ENCODE results near the gene PLP2. TPM values are rescaled to one million over a fixed set of nuclear protein-coding genes. Genes with fewer than 3 reads are reported as not detected.

The PLP2 gene
- total RNA-seq, 2 experiments from 2014 or later = 47.5 to 50.4 TPM

- POLR2A ChIA-PET = no interaction called here
- Mint-ChIP-seq H3K27me3 (no peaks in the 10 kb centered on the region), H3K4me3 (peak overlapping the region; percentile 65), H3K36me3 (no peaks in the 10 kb centered on the region), H3K4me1 (peaks cover 13% of the 10 kb centered on the region), H3K27ac (peak overlapping the region; percentile 60), H3K9me3 (no peaks in the 10 kb centered on the region)
- ATAC-seq (ENCODE audit: low read depth) = no peak
- DNase-seq = no peak
Observed at GRCh38 chrX:49198540-49199314, 27.0 kb downstream of the PLP2 start.

DNA sequence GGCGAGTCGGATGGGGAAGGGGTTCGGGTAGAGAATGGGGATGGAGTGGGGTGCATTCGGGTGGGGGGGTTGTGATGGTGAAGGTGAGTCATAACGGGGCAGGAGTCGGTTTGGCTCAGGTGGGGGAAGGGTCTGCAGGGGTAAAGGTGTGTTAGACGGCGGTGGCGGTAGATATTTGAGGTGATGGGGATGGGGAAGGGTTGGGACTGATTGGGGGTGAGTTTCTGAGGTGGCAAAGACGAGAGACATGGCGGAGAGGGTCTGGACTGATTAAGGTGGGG lies 27.6 kb downstream of the PLP2 start:
- Mint-ChIP-seq H3K27me3 (no peaks in the 10 kb centered on the region), H3K4me3 (peak overlapping the region; percentile 65), H3K27ac (no peak overlapping the region), H3K9me3 (no peaks in the 10 kb centered on the region), H3K4me1 (peaks cover 10% of the 10 kb centered on the region), H3K36me3 (no peaks in the 10 kb centered on the region)
- ATAC-seq (ENCODE audit: low read depth) (no peak), DNase-seq (no peak)
- POLR2A ChIA-PET = no interaction called here

GRCh38 chrX:49199906-49200771 lies 28.4 kb downstream of the PLP2 start, which contains the start of gene SYP:
Gene SYP, minus strand, starts transcription at chrX:49200193. Its CDS starts 7 bp downstream, at chrX:49200186.
- H3K36me3 Mint-ChIP-seq = no peaks in the 10 kb centered on the region
- H3K27me3 Mint-ChIP-seq = no peaks in the 10 kb centered on the region
- H3K4me3 Mint-ChIP-seq = peak within 1 kb of the TSS; percentile 65
- ATAC-seq (ENCODE audit: low read depth) (peak; percentile 99), DNase-seq (peak; percentile 91)
- POLR2A ChIA-PET = interaction anchor here (0.8 to 1.4 kb wide), 2 partner anchors 31 to 36 kb away, joined by 4 read pairs; no protein-coding TSS in a partner anchor
- peak within 1 kb of the TSS; percentile 60 for H3K27ac Mint-ChIP-seq
- H3K9me3 Mint-ChIP-seq = no peaks in the 10 kb centered on the region
- peaks cover 10% of the 10 kb centered on the region for H3K4me1 Mint-ChIP-seq

- H3K4me1 Mint-ChIP-seq = peaks cover 8% of the 10 kb centered on the region
- POLR2A ChIA-PET = no interaction called here
- ATAC-seq (ENCODE audit: low read depth) (no peak), DNase-seq (no peak)
- H3K9me3 Mint-ChIP-seq = no peaks in the 10 kb centered on the region
- no peaks in the 10 kb centered on the region for H3K36me3 Mint-ChIP-seq
- H3K27me3 Mint-ChIP-seq = no peaks in the 10 kb centered on the region
- H3K4me3 Mint-ChIP-seq = no peak overlapping the region
- no peak overlapping the region for H3K27ac Mint-ChIP-seq
Observed at GRCh38 chrX:49202022-49202421, 30.3 kb downstream of the PLP2 start.

DNA sequence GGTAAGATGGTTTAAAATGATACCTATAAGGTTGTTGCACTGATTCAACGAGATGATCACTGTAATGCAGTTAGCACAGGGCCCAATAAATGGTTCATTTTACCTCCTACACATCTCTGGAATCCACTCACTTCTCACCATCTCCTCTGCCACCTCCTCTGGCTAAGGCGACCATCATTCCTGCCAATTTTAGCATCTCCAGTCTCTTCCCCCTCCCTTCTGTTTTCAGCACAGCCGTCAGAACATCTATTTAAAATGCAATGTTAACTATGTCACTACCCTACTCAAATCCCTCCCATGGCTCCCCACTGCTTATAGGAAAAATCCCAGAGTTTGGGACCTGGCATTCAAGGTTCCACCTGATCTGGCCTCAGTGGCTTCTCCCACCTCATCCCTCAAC lies 31.8 kb downstream of the PLP2 start:
- POLR2A ChIA-PET = no interaction called here
- Mint-ChIP-seq H3K36me3 (no peaks in the 10 kb centered on the region), H3K27ac (no peak overlapping the region), H3K9me3 (no peaks in the 10 kb centered on the region), H3K27me3 (no peaks in the 10 kb centered on the region), H3K4me3 (no peak overlapping the region), H3K4me1 (peaks cover 3% of the 10 kb centered on the region)
- DNase-seq (no peak), ATAC-seq (ENCODE audit: low read depth) (no peak)

- H3K4me3 Mint-ChIP-seq = no peak overlapping the region
- POLR2A ChIA-PET = no interaction called here
- H3K27ac Mint-ChIP-seq = no peak overlapping the region
- H3K9me3 Mint-ChIP-seq = no peaks in the 10 kb centered on the region
- no peaks in the 10 kb centered on the region for H3K36me3 Mint-ChIP-seq
- no peak for ATAC-seq (ENCODE audit: low read depth)
- no peaks in the 10 kb centered on the region for H3K27me3 Mint-ChIP-seq
- DNase-seq = no peak
- peaks cover 1% of the 10 kb centered on the region for H3K4me1 Mint-ChIP-seq
Observed at GRCh38 chrX:49204017-49204416, 32.3 kb downstream of the PLP2 start.

- Mint-ChIP-seq H3K9me3 (no peaks in the 10 kb centered on the region), H3K4me1 (peaks cover 5% of the 10 kb centered on the region), H3K36me3 (no peaks in the 10 kb centered on the region), H3K27me3 (no peaks in the 10 kb centered on the region), H3K27ac (no peak overlapping the region), H3K4me3 (no peak overlapping the region)
- ATAC-seq (ENCODE audit: low read depth) (no peak), DNase-seq (no peak)
- POLR2A ChIA-PET = no interaction called here
Observed at GRCh38 chrX:49204709-49205108, 33.0 kb downstream of the PLP2 start.

DNA sequence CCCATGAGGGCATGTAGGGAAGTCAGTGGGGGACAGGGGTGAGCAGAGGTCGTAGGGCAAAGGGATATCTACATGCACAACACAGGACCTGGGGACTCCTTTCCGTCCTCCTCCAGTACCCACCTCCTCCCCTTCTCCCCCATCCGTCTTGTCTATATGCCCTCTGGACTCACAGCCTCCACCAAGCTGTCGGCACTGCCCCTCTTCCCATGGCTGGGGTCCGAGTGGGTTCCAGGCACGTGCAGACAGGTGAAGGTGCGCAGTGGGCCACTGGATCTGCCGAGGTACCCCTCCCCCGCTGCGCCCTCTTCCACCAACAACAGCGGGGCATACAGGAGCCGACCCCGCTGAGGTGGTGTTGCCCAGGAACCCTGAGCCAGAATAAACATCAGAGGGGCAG lies 33.7 kb downstream of the PLP2 start:
- Mint-ChIP-seq H3K27ac (no peak overlapping the region), H3K4me1 (peaks cover 5% of the 10 kb centered on the region), H3K4me3 (no peak overlapping the region), H3K27me3 (no peaks in the 10 kb centered on the region), H3K36me3 (no peaks in the 10 kb centered on the region), H3K9me3 (no peaks in the 10 kb centered on the region)
- POLR2A ChIA-PET = no interaction called here
- DNase-seq = no peak
- ATAC-seq (ENCODE audit: low read depth) = no peak

DNA sequence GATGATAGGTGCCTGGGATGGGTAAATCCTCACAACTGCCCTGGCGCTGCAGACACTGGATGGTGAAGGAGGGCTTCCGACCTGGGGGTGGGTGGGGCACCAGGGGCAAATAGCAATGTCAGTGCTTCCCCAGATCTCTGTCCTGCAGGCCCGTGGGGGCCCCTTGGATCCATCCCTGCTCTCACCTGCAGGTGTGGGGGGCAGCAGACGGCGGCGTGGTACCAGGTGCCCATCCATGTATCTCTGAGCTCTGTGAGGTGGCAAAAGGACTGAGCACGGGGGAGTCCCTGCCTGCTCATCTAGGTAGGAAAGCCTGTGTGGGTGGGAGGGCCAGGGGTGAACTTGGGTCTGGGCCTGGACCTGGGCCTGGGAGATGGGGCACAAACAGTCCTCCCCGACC lies 34.8 kb downstream of the PLP2 start:
- no peak overlapping the region for H3K4me3 Mint-ChIP-seq
- no peak overlapping the region for H3K27ac Mint-ChIP-seq

GRCh38 chrX:49208399-49208798 lies 36.7 kb downstream of the PLP2 start:
- DNase-seq = no peak
- ATAC-seq (ENCODE audit: low read depth) = no peak
- H3K36me3 Mint-ChIP-seq = no peaks in the 10 kb centered on the region
- no peaks in the 10 kb centered on the region for H3K9me3 Mint-ChIP-seq
- H3K4me3 Mint-ChIP-seq = no peak overlapping the region
- H3K27ac Mint-ChIP-seq = no peak overlapping the region
- H3K4me1 Mint-ChIP-seq = peaks cover 5% of the 10 kb centered on the region
- no peaks in the 10 kb centered on the region for H3K27me3 Mint-ChIP-seq
- POLR2A ChIA-PET = interaction anchor here (0.7 kb wide), 1 partner anchor 42 kb away, joined by 3 read pairs; no protein-coding TSS in a partner anchor

More for the DNA sequence above, 34.8 kb downstream of the PLP2 start:
- H3K27me3 Mint-ChIP-seq = no peaks in the 10 kb centered on the region
- no peaks in the 10 kb centered on the region for H3K9me3 Mint-ChIP-seq
- DNase-seq (no peak), ATAC-seq (ENCODE audit: low read depth) (no peak)
- H3K36me3 Mint-ChIP-seq = no peaks in the 10 kb centered on the region
- POLR2A ChIA-PET = no interaction called here
- H3K4me1 Mint-ChIP-seq = peaks cover 5% of the 10 kb centered on the region

- POLR2A ChIA-PET = no interaction called here
- DNase-seq = no peak
- Mint-ChIP-seq H3K9me3 (no peaks in the 10 kb centered on the region), H3K36me3 (no peaks in the 10 kb centered on the region), H3K4me1 (peaks cover 5% of the 10 kb centered on the region), H3K27ac (no peak overlapping the region), H3K27me3 (no peaks in the 10 kb centered on the region), H3K4me3 (no peak overlapping the region)
- ATAC-seq (ENCODE audit: low read depth) = peak; percentile 47
Observed at GRCh38 chrX:49209434-49210251, 37.9 kb downstream of the PLP2 start.

DNA sequence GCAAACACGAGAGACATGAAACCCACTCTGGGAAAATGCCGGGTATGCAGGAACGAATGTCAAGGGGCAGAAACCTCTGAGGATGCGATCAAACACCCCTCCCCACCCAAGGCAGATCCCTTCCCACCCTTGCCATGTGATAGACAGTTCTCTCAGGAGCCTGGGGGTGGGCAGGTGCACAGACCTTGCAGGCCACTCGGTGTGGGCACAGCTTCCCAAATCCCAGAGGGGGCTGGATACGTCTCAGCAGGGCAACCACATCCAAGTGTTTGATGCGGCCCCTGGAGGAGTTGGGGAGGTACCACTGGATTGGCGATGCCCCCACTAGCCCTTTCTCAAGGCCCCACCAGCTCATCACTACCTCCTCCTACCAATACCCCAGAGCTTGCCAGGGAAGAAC lies 38.7 kb downstream of the PLP2 start:
- Mint-ChIP-seq H3K36me3 (no peaks in the 10 kb centered on the region), H3K27me3 (no peaks in the 10 kb centered on the region), H3K9me3 (no peaks in the 10 kb centered on the region), H3K27ac (no peak overlapping the region), H3K4me1 (peaks cover 5% of the 10 kb centered on the region), H3K4me3 (no peak overlapping the region)
- ATAC-seq (ENCODE audit: low read depth) (no peak), DNase-seq (no peak)
- POLR2A ChIA-PET = no interaction called here

GRCh38 chrX:49211074-49211473 lies 39.4 kb downstream of the PLP2 start:
- H3K9me3 Mint-ChIP-seq = no peaks in the 10 kb centered on the region
- H3K4me3 Mint-ChIP-seq = no peak overlapping the region
- POLR2A ChIA-PET = no interaction called here
- ATAC-seq (ENCODE audit: low read depth) = no peak
- H3K4me1 Mint-ChIP-seq = peaks cover 5% of the 10 kb centered on the region
- DNase-seq = no peak
- H3K36me3 Mint-ChIP-seq = no peaks in the 10 kb centered on the region
- no peak overlapping the region for H3K27ac Mint-ChIP-seq
- H3K27me3 Mint-ChIP-seq = no peaks in the 10 kb centered on the region
